ENCODE measurements around the gene USP31. TPM values are rescaled to one million over a fixed set of nuclear protein-coding genes. Genes with fewer than 3 reads are reported as not detected.

Gene USP31
- total RNA-seq, 2 experiments from 2014 or later: 5.1 to 5.4 TPM

DNA sequence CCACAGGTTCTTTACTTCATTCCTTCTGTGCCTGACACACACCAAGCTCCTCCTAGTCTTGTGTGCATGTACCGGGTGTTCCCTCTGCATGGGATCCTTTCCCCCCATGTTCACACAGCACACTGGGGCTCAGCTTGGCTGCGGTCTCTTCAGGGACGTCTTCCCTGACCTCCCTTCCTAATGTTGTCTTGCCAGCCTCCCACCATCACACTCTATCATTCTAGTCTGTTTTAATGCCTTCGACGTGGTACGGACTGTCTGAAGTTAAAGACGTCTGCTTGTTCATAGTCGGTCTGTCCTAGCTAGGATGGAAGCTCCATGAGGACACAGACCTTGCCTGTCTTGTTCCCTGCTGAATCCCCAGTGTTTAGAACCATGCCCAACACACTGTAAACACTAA lies 60.1 kb downstream of the USP31 start:
- Mint-ChIP-seq H3K27ac (no peak overlapping the region), H3K9me3 (no peaks in the 10 kb centered on the region), H3K36me3 (ENCODE audit: low read depth) (peaks cover 19% of the 10 kb centered on the region), H3K4me3 (no peak overlapping the region), H3K4me1 (no peaks in the 10 kb centered on the region), H3K27me3 (no peaks in the 10 kb centered on the region)
- DNase-seq: no peak
- ChIA-PET POLR2A (no interaction called here), CTCF (no interaction called here)

GRCh38 chr16:23088018-23088417 lies 61.2 kb downstream of the USP31 start:
- CTCF ChIA-PET: no interaction called here
- Mint-ChIP-seq H3K36me3 (ENCODE audit: low read depth) (peaks cover 10% of the 10 kb centered on the region), H3K4me1 (no peaks in the 10 kb centered on the region), H3K27me3 (no peaks in the 10 kb centered on the region), H3K27ac (no peak overlapping the region), H3K9me3 (no peaks in the 10 kb centered on the region), H3K4me3 (no peak overlapping the region)
- POLR2A ChIA-PET: no interaction called here
- no peak for DNase-seq

- CTCF ChIA-PET: no interaction called here
Measured at GRCh38 chr16:23085949-23086348, 63.3 kb downstream of the USP31 start.

DNA sequence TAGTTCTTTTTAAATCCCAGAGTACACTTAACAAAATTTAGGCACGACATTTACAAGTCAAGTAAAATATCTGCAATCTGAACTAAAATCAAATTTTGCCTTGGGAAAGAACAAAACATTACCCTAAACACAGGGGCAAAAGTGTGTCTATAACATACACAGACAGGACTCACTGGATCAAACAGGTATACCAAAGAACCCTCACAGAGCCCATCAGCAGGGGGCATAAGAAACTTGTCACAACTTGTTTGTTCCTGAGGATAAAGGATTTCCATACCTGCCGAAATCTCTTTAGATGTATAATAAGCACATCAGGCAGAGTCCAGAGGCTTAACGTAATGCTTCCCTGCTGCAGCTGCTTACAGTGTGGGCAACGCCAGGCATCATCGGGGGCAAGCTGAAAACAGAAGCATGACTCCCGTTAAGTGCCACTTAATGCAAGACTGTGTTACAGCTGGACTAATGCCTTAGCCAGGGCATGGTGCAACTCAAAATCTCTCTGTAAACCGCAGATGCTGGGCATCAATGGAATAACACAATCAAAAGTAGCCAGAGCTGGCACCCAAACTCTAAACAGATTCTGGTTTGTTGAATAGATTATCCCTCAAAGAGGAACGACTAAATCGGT lies 67.0 kb downstream of the USP31 start:
- ChIA-PET CTCF (interaction anchor here (0.7 kb wide), 1 partner anchor 132 kb away, joined by 3 read pairs; no protein-coding TSS in a partner anchor), POLR2A (no interaction called here)
- H3K36me3 Mint-ChIP-seq (ENCODE audit: low read depth): peaks cover 8% of the 10 kb centered on the region
- H3K27ac Mint-ChIP-seq: no peak overlapping the region
- no peaks in the 10 kb centered on the region for H3K9me3 Mint-ChIP-seq
- no peak for DNase-seq
- H3K27me3 Mint-ChIP-seq: no peaks in the 10 kb centered on the region
- H3K4me1 Mint-ChIP-seq: peaks cover 3% of the 10 kb centered on the region
- H3K4me3 Mint-ChIP-seq: no peak overlapping the region

More at GRCh38 chr16:23085949-23086348, 63.3 kb downstream of the USP31 start:
- Mint-ChIP-seq H3K36me3 (ENCODE audit: low read depth) (peaks cover 6% of the 10 kb centered on the region), H3K9me3 (no peaks in the 10 kb centered on the region), H3K4me1 (no peaks in the 10 kb centered on the region), H3K27me3 (no peaks in the 10 kb centered on the region), H3K27ac (no peak overlapping the region), H3K4me3 (no peak overlapping the region)
- POLR2A ChIA-PET: no interaction called here
- DNase-seq: no peak

GRCh38 chr16:23081675-23082119 lies 67.6 kb downstream of the USP31 start:
- ChIA-PET POLR2A (no interaction called here), CTCF (no interaction called here)
- no peak for DNase-seq
- Mint-ChIP-seq H3K27me3 (no peaks in the 10 kb centered on the region), H3K27ac (no peak overlapping the region), H3K4me1 (peaks cover 3% of the 10 kb centered on the region), H3K4me3 (no peak overlapping the region), H3K9me3 (no peaks in the 10 kb centered on the region), H3K36me3 (ENCODE audit: low read depth) (peaks cover 8% of the 10 kb centered on the region)

- H3K4me1 Mint-ChIP-seq: peaks cover 3% of the 10 kb centered on the region
Measured at GRCh38 chr16:23080747-23081146, 68.5 kb downstream of the USP31 start.

DNA sequence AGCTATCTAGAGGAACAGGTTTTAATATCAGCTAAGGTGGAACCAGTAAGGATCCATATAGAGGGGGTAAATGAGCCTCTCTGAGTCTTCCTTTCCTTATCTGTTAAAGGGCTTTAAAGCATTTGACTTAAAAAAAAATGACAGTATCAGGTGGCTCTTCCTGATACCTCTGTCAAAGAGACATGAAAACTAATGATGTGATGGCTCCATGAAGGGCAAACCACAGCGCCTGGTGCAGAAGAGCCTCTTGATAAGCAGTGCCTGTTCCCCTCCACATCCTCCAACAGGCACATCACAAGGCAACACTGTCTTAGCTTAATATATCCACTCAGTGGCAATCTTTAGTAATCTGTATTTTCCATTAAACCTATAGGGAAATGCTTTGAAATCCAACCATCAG lies 68.9 kb downstream of the USP31 start:
- H3K4me1 Mint-ChIP-seq: peaks cover 3% of the 10 kb centered on the region
- H3K9me3 Mint-ChIP-seq: no peaks in the 10 kb centered on the region
- peaks cover 8% of the 10 kb centered on the region for H3K36me3 Mint-ChIP-seq (ENCODE audit: low read depth)
- no peak overlapping the region for H3K27ac Mint-ChIP-seq
- POLR2A ChIA-PET: no interaction called here
- no peak overlapping the region for H3K4me3 Mint-ChIP-seq
- H3K27me3 Mint-ChIP-seq: no peaks in the 10 kb centered on the region
- CTCF ChIA-PET: interaction anchor here (1.4 kb wide), 1 partner anchor 354 kb away, joined by 3 read pairs; no protein-coding TSS in a partner anchor
- DNase-seq: no peak

More at GRCh38 chr16:23080747-23081146, 68.5 kb downstream of the USP31 start:
- H3K27me3 Mint-ChIP-seq: no peaks in the 10 kb centered on the region
- no peak overlapping the region for H3K4me3 Mint-ChIP-seq
- ChIA-PET CTCF (interaction anchor here (1.4 kb wide), 1 partner anchor 354 kb away, joined by 3 read pairs; no protein-coding TSS in a partner anchor), POLR2A (no interaction called here)
- no peaks in the 10 kb centered on the region for H3K9me3 Mint-ChIP-seq
- no peak overlapping the region for H3K27ac Mint-ChIP-seq
- DNase-seq: no peak
- peaks cover 8% of the 10 kb centered on the region for H3K36me3 Mint-ChIP-seq (ENCODE audit: low read depth)

- Mint-ChIP-seq H3K4me3 (no peak overlapping the region), H3K36me3 (ENCODE audit: low read depth) (peaks cover 8% of the 10 kb centered on the region), H3K27me3 (no peaks in the 10 kb centered on the region), H3K27ac (no peak overlapping the region), H3K9me3 (no peaks in the 10 kb centered on the region), H3K4me1 (peaks cover 3% of the 10 kb centered on the region)
- no peak for DNase-seq
- POLR2A ChIA-PET: no interaction called here
- CTCF ChIA-PET: interaction anchor here (1.4 kb wide), 1 partner anchor 354 kb away, joined by 3 read pairs; no protein-coding TSS in a partner anchor
Measured at GRCh38 chr16:23079675-23080301, 69.5 kb downstream of the USP31 start.

GRCh38 chr16:23074423-23074822 lies 74.8 kb downstream of the USP31 start:
- Mint-ChIP-seq H3K27me3 (no peaks in the 10 kb centered on the region), H3K9me3 (no peaks in the 10 kb centered on the region), H3K4me1 (peaks cover 3% of the 10 kb centered on the region), H3K36me3 (ENCODE audit: low read depth) (peaks cover 8% of the 10 kb centered on the region), H3K4me3 (no peak overlapping the region), H3K27ac (no peak overlapping the region)
- CTCF ChIA-PET: no interaction called here
- POLR2A ChIA-PET: no interaction called here
- DNase-seq: no peak

- DNase-seq: no peak
- CTCF ChIA-PET: no interaction called here
- Mint-ChIP-seq H3K4me1 (no peaks in the 10 kb centered on the region), H3K4me3 (no peak overlapping the region), H3K9me3 (no peaks in the 10 kb centered on the region), H3K27ac (no peak overlapping the region), H3K27me3 (no peaks in the 10 kb centered on the region), H3K36me3 (ENCODE audit: low read depth) (peaks cover 5% of the 10 kb centered on the region)
- POLR2A ChIA-PET: no interaction called here
Measured at GRCh38 chr16:23072769-23073549, 76.3 kb downstream of the USP31 start.

DNA sequence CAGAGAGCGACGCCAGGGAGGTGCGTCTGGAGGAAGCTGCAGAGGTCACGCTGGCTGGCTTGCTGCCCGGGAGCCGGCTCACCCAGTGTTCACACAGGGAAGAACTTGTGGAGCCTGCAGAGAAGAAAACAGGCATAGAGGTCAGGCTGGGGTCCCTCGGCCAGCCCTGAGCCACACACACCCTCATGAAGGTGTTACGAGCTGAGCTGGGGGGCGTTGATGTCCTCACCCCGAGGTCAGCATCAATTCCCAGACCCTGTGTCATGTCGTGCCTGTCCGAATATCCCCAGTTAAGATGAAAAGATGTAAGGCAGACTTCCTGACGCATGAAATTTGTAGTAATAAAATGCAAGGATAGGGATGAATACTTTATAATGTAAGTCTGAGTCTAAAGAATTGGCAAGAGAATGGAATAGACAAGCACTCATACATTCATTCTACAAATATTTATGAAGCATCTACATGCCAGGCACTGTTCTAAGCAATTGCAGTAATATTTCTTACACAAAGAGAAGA lies 77.1 kb downstream of the USP31 start:
- Mint-ChIP-seq H3K27ac (no peak overlapping the region), H3K4me3 (no peak overlapping the region), H3K36me3 (ENCODE audit: low read depth) (peaks cover 7% of the 10 kb centered on the region), H3K9me3 (no peaks in the 10 kb centered on the region), H3K27me3 (no peaks in the 10 kb centered on the region), H3K4me1 (no peaks in the 10 kb centered on the region)
- POLR2A ChIA-PET: no interaction called here
- CTCF ChIA-PET: no interaction called here
- no peak for DNase-seq

DNA sequence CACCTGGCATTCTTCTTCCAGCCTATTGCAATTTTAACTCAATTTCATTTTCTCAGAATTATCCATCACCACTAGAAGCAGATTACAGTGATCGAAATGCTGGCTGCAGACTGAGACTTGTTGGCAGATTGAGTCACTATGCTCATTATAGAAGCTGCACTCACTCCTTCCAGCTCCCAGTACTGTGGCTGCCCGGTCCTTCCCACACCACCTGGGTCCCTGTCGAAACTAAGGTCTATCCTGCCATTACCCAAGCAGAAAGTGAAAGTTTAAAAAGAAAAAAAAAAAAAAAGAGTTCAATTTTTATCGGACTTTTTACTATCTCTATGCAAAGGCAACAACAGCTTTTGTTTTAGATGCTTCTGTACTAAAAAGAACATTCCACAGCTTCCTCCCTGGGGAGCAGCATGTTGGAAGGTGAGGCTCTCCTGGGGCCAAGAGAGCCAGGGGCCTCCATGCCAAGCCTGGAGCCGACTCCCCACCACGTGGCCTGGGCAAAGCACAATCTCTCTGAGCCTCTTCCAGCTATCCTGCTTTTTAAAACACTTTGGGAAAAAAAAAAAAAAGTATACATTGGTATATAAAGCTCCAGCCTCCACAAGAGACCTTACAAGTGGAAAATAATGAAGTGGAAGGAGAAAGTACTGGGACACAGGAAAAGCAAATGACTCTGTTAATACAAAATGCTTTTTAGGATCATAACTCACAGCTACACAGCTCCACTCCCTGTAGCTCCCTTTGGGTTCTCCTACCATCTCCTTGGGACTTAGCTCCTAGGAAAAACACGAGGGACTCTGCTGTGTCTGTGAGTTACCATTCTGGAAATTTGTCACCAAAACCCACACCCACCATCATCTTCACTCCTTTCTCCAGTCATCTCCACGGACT lies 77.8 kb downstream of the USP31 start:
- Mint-ChIP-seq H3K9me3 (no peaks in the 10 kb centered on the region), H3K27ac (no peak overlapping the region), H3K4me3 (no peak overlapping the region), H3K27me3 (no peaks in the 10 kb centered on the region), H3K36me3 (ENCODE audit: low read depth) (peaks cover 7% of the 10 kb centered on the region), H3K4me1 (no peaks in the 10 kb centered on the region)
- CTCF ChIA-PET: interaction anchor here (0.7 kb wide), 1 partner anchor 192 kb away, joined by 3 read pairs; no protein-coding TSS in a partner anchor
- POLR2A ChIA-PET: no interaction called here
- DNase-seq: no peak
